ENCODE data around the gene KIF7.
"Not testable (repeated sequence)": the region's sequence is repeated elsewhere in the genome, so short reads cannot be mapped to it uniquely, and the experiment has no call there.

Gene KIF7, protein sequence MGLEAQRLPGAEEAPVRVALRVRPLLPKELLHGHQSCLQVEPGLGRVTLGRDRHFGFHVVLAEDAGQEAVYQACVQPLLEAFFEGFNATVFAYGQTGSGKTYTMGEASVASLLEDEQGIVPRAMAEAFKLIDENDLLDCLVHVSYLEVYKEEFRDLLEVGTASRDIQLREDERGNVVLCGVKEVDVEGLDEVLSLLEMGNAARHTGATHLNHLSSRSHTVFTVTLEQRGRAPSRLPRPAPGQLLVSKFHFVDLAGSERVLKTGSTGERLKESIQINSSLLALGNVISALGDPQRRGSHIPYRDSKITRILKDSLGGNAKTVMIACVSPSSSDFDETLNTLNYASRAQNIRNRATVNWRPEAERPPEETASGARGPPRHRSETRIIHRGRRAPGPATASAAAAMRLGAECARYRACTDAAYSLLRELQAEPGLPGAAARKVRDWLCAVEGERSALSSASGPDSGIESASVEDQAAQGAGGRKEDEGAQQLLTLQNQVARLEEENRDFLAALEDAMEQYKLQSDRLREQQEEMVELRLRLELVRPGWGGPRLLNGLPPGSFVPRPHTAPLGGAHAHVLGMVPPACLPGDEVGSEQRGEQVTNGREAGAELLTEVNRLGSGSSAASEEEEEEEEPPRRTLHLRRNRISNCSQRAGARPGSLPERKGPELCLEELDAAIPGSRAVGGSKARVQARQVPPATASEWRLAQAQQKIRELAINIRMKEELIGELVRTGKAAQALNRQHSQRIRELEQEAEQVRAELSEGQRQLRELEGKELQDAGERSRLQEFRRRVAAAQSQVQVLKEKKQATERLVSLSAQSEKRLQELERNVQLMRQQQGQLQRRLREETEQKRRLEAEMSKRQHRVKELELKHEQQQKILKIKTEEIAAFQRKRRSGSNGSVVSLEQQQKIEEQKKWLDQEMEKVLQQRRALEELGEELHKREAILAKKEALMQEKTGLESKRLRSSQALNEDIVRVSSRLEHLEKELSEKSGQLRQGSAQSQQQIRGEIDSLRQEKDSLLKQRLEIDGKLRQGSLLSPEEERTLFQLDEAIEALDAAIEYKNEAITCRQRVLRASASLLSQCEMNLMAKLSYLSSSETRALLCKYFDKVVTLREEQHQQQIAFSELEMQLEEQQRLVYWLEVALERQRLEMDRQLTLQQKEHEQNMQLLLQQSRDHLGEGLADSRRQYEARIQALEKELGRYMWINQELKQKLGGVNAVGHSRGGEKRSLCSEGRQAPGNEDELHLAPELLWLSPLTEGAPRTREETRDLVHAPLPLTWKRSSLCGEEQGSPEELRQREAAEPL (N-terminal part only)

GRCh38 chr15:89654847-89655805 is at the start of gene KIF7:
KIF7 (minus strand) TSS chr15:89655467; CDS start chr15:89652930, 2,537 bp downstream.
- DNase-seq = peak; percentile 89

DNA sequence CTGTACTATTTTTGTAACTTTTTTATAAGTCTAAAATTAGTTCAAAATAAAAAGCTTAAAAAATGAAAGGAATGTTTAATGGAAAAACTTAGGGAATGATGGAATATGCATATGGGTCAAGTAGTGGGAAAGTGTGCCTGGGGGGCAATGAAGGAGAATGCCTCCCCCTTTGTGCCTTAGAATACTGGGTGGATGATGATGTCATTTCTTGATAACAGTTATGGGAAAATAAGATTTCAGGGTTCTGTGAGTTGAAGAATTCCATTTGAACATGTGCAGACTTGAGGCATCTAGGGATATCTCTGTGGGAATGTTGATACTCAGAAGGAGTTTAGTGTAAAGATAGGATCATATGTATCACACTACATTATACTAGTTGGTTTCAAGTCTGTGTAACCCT is 49.1 kb upstream of the KIF7 start:
- no peak for DNase-seq

DNA sequence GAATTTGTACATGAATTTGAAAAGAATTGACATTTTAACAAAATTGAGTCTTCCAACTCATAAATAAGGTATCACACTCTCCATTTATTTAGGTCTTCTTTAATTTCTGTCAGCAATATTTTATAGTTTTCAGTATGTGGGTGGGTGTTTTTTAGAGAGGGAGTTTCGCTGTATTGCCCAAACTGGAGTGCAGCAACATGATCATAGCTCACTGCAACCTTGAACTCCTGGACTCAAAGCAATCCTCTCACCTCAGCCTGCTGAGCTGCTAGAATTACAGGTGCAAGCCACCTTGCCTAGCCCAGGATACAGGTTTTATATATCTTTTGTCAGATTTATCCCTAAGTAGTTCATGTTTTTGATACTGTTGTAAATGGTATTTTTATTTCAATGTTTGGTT is 39.9 kb upstream of the KIF7 start:
- no peak for DNase-seq

- no peak for DNase-seq
Measured at GRCh38 chr15:89693696-89694095, 38.4 kb upstream of the KIF7 start.

- DNase-seq = no peak
Measured at GRCh38 chr15:89693091-89693490, 37.8 kb upstream of the KIF7 start.

DNA sequence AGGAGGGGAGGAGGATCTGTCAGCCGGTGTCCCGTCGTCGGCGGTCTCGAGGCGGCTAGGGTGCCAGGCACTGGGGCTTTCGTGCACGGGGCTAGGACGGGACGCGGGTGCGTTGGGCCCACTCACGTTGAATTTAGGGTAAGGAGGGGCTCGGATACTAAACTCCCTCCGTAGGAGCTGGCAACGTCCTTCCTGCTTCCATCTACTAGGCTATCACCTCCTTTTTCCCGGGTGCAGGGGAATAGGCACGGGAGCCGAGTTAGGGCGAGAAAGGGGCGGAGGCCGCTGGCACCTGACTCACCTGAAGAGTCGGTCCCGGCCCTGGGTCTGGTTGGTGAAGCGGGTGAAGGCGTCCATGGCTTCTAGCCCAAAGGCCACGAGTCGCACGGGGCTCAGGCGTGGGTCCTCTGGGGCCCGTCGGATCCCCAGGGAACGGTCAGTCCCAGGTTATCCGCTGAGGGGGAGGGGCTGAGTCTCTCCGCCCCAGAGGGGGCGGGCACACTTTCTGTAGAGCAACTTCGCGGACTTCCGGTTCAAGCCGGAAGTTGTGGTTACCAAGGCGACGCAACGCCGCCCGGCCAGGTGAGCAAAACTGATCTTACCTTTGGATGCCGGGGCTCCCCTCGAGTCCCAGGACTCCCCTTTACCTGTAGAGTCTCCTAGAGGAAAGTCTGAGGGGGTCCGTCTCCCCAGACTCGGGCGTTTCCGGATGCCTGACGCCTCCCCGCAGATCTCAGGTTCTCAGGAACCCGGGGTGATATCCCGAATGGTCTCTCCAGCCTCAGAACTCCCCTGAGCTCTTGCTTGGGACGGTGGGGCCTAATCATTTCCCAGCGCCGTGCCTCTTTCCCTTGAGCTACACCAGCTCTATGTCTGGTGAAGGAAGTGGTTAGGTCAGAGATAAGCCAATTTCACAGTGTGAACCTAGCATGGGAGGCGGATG is 35.3 kb upstream of the KIF7 start, which contains the start of the genes PEX11A and WDR93:
TSS of gene PEX11A (minus strand) at position 479 of the 943 bp plus-strand sequence. CDS start at position 357, 122 bp downstream.
TSS of gene WDR93 (plus strand) at position 536 of the 943 bp plus-strand sequence. CDS start 10,936 bp downstream, outside the sequence.
- DNase-seq = peak; percentile 84

DNA sequence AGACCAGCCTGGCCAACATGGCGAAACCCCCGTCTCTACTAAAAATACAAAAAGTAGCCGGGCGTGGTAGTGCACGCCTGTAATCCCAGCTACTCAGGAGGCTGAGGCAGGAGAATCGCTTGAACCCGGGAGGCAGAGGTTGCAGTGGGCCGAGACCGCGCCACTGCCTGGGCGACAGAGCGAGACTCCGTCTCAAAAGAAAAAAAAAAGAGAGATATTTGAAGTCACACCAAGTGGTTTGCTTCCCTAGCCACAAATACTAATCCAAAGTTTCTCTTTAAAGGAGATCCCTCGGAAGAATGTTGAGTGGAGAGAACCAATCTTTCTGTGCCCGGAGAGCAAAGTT is 34.6 kb upstream of the KIF7 start:
- not testable (repeated sequence) for DNase-seq

- no peak for DNase-seq
Measured at GRCh38 chr15:89686522-89686921, 31.3 kb upstream of the KIF7 start.

- no peak for DNase-seq
Measured at GRCh38 chr15:89685995-89686394, 30.7 kb upstream of the KIF7 start.

GRCh38 chr15:89681146-89681545 is 25.9 kb upstream of the KIF7 start:
- DNase-seq = no peak

- no peak for DNase-seq
Measured at GRCh38 chr15:89680282-89680873, 25.1 kb upstream of the KIF7 start.

- DNase-seq = no peak
Measured at GRCh38 chr15:89679212-89679611, 23.9 kb upstream of the KIF7 start, which contains the start of gene PLIN1. PLIN1 (minus strand) TSS chr15:89679367; CDS start chr15:89677489, 1,878 bp downstream.

GRCh38 chr15:89677381-89677780 is 22.1 kb upstream of the KIF7 start:
- DNase-seq = no peak

- DNase-seq = no peak
Measured at GRCh38 chr15:89675606-89676005, 20.3 kb upstream of the KIF7 start.

GRCh38 chr15:89674526-89674925 is 19.3 kb upstream of the KIF7 start:
- DNase-seq = no peak

GRCh38 chr15:89673165-89673512 is 17.9 kb upstream of the KIF7 start:
- DNase-seq = no peak

GRCh38 chr15:89672221-89673164 is 17.2 kb upstream of the KIF7 start:
- no peak for DNase-seq

- no peak for DNase-seq
Measured at GRCh38 chr15:89671687-89672086, 16.4 kb upstream of the KIF7 start.
